BLaER1 treated with 17β-estradiol and CSF1 and Interleukin-3, amounts not matched to agents 10 nM and 100 nM (cell line): Measurements from ENCODE around the gene PTPRB.

Source experiments
- H3K27ac ChIP-seq, 11 experiments: shearing (Covaris generic); formaldehyde crosslinking; 2 replicates each; pipeline ENCODE4 v1.8.1; 2022
- H3K27me3 ChIP-seq, 11 experiments: shearing (Covaris generic); formaldehyde crosslinking; 2 replicates each; pipeline ENCODE4 v1.8.1; 2022
- H3K36me3 ChIP-seq, 11 experiments: shearing (Covaris generic); formaldehyde crosslinking; 2 replicates each; pipeline ENCODE4 v1.8.1; 2022
- H3K4me1 ChIP-seq, 10 experiments: shearing (Covaris generic); formaldehyde crosslinking; 2 replicates each; pipeline ENCODE4 v1.8.1; 2022
- H3K4me2 ChIP-seq, 11 experiments: shearing (Covaris generic); formaldehyde crosslinking; 2 replicates each; pipeline ENCODE4 v1.8.1; 2022
- H3K4me3 ChIP-seq, 10 experiments: shearing (Covaris generic); formaldehyde crosslinking; 2 replicates each; pipeline ENCODE4 v1.8.1; 2022
- H3K9ac ChIP-seq, 11 experiments: shearing (Covaris generic); formaldehyde crosslinking; 2 replicates each; pipeline ENCODE4 v1.8.1; 2022
- H3K9me3 ChIP-seq, 11 experiments: shearing (Covaris generic); formaldehyde crosslinking; replicated peaks in 1 of 11; 2 replicates each; pipeline ENCODE4 v1.8.1; 2022
- H4K20me1 ChIP-seq, 11 experiments: shearing (Covaris generic); formaldehyde crosslinking; 2 replicates each; pipeline ENCODE4 v1.8.1; 2022
- Cebpa-rat ChIP-seq, 11 experiments: shearing (Covaris generic); IDR thresholded peaks; 2 replicates each; pipeline ENCODE4 v1.8.1; 2022

Gene PTPRB

DNA sequence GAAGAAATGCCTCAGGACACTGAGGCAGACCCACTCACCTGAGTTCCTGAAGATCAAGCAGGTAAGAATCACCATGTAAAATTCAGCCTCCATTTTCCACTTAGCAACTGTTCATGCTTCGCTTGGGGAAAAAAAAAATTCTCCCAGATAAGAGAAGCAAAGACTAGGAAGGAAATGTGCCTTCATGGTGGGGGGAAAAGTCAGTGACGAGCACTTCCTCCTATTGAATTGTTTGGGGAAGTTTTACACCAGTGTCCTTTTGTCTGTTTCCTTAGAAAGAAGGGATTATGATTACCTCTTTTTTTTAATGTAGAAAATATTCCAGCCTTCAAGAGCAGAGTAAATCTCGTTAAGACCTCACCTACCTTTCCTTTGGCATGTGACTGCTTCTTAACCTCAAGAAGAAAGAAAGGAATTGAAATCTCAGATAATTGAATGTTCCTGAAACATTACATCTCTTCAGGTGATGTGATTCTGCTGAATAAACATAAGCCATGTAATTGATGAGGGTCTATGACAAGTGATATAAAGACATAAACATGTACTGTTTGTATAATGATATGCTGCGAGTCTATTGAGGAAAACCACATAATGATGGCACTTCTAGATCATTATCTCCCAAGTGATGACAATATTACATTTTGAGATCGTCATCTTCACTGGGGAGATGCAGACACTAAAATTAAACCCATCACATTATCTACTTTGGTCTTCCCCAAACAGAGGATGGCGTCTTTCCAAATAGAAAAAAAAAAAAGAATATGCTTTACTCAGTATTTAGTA lies at the start of gene PTPRB:
Gene PTPRB, minus strand, starts transcription at position 127 of the 783 bp plus-strand sequence. Its CDS starts 34 bp downstream, at position 93.
- no peaks in the 10 kb centered on the region for H3K9me3 ChIP-seq
- no peaks in the 10 kb centered on the region for H3K36me3 ChIP-seq
- no peak within 1 kb of the TSS for H3K4me3 ChIP-seq
- no peaks in the 10 kb centered on the region for H3K27me3 ChIP-seq
- H3K9ac ChIP-seq = no peak within 1 kb of the TSS
- peaks cover 0 to 10% (median 6%) of the 10 kb centered on the region in 10 experiments; a peak in 12 of 20 replicates for H3K4me1 ChIP-seq
- H4K20me1 ChIP-seq = no peaks in the 10 kb centered on the region
- H3K4me2 ChIP-seq = peak within 1 kb of the TSS in 9 of 11 experiments; percentile 2 to 47 (median 23); a peak in 8 of 22 replicates
- TF ChIP-seq Cebpa-rat (IDR thresholded peaks at IDR 0.05) = no peak
- no peak within 1 kb of the TSS for H3K27ac ChIP-seq

DNA sequence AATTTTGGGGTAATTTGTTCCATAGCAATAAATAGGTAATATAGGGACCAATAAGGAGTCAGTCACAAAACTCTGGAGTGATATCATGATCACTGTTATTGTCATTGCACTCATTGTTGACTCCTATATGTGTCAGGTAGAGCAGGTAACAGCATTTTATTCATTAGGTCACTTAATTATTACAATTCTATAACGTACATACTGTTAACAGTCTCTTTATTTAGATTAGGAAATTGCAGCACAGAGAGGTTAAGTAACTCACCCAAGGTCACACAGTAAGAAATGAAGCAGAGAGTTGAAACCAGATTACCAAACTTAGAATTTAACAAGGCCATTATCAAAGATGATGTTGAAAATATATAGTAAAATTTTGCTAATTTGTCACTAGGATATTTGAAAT lies 49.7 kb upstream of the PTPRB start:
- H3K4me2 ChIP-seq = no peak overlapping the region
- no peaks in the 10 kb centered on the region for H3K9me3 ChIP-seq
- H3K36me3 ChIP-seq = no peaks in the 10 kb centered on the region
- H3K4me3 ChIP-seq = no peak overlapping the region
- H3K27ac ChIP-seq = no peak overlapping the region
- no peak overlapping the region for H3K9ac ChIP-seq
- no peaks in the 10 kb centered on the region for H4K20me1 ChIP-seq
- no peaks in the 10 kb centered on the region for H3K27me3 ChIP-seq
- TF ChIP-seq Cebpa-rat (IDR thresholded peaks at IDR 0.05) = no peak
- H3K4me1 ChIP-seq = no peaks in the 10 kb centered on the region

DNA sequence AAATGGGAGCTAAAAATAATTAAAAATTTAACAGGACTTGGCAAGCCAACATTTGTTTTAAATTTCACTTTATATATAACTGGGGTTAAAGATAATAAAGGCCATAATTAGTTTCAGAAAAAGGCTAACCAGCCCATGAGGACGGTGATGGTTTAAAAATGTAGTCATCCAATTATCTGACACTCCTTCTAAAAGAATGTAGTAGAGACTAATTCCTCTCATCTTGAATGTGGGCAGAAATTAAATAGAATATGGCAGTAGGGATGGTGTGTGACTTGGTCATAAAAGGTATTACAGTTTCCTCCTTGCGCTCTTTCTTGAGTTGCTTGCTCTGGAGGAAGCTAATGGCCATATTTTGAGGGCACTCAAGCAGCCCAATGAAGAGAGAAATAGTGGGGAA lies 49.1 kb upstream of the PTPRB start:
- no peak overlapping the region for H3K27ac ChIP-seq
- no peaks in the 10 kb centered on the region for H3K9me3 ChIP-seq
- H3K4me2 ChIP-seq = no peak overlapping the region
- no peaks in the 10 kb centered on the region for H3K36me3 ChIP-seq
- no peak overlapping the region for H3K4me3 ChIP-seq
- no peaks in the 10 kb centered on the region for H3K4me1 ChIP-seq
- no peak for TF ChIP-seq Cebpa-rat (IDR thresholded peaks at IDR 0.05)
- no peak overlapping the region for H3K9ac ChIP-seq
- no peaks in the 10 kb centered on the region for H4K20me1 ChIP-seq
- no peaks in the 10 kb centered on the region for H3K27me3 ChIP-seq

DNA sequence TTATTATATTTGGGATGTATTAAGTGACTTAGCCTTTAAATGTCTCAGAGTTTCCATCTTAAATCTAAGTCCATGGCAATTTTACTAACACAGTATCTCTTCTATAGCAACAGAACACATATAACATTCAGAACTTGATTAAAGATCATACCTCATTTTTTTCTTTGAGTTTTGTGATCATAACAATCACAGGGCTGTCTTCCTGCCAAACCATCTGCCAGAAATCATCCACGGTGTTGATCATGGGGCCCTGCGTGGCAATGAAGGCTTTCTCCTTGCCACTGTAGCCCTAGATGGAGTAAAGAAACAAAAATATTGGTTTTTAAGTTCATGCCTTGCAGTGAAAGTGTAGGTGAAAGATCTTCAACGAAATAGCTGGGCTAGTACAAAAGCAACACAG lies 46.7 kb upstream of the PTPRB start:
- no peak overlapping the region for H3K27ac ChIP-seq
- no peaks in the 10 kb centered on the region for H3K27me3 ChIP-seq
- H3K36me3 ChIP-seq = no peaks in the 10 kb centered on the region
- H3K9ac ChIP-seq = no peak overlapping the region
- H3K9me3 ChIP-seq = no peaks in the 10 kb centered on the region
- TF ChIP-seq Cebpa-rat (IDR thresholded peaks at IDR 0.05) = no peak
- H3K4me1 ChIP-seq = no peaks in the 10 kb centered on the region
- H4K20me1 ChIP-seq = no peaks in the 10 kb centered on the region
- H3K4me3 ChIP-seq = no peak overlapping the region
- H3K4me2 ChIP-seq = no peak overlapping the region

DNA sequence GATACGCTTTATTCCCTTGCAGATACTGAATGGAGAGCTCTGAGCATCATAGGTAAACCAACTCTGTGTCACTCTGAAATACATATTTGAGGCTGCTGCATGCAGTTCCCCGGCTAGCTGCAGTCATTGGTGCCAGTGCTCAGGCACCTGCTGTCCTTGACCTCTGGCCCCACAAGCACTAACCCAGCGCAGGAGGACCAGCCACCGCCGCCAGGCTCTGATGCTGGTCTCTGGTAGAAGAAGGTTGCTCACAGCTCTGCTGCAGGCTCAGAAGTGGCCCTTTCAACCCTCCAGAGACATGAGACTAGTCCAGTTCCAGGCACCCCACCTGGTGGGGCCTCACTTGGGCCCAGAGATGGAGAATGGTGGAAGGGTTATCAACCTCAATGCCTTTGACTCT lies 34.5 kb upstream of the PTPRB start:
- no peaks in the 10 kb centered on the region for H3K27me3 ChIP-seq
- H3K9me3 ChIP-seq = no peaks in the 10 kb centered on the region
- no peaks in the 10 kb centered on the region for H3K4me1 ChIP-seq
- H3K27ac ChIP-seq = no peak overlapping the region
- no peak overlapping the region for H3K9ac ChIP-seq
- H3K4me3 ChIP-seq = no peak overlapping the region
- no peak overlapping the region for H3K4me2 ChIP-seq
- H3K36me3 ChIP-seq = no peaks in the 10 kb centered on the region
- TF ChIP-seq Cebpa-rat (IDR thresholded peaks at IDR 0.05) = no peak
- no peaks in the 10 kb centered on the region for H4K20me1 ChIP-seq

DNA sequence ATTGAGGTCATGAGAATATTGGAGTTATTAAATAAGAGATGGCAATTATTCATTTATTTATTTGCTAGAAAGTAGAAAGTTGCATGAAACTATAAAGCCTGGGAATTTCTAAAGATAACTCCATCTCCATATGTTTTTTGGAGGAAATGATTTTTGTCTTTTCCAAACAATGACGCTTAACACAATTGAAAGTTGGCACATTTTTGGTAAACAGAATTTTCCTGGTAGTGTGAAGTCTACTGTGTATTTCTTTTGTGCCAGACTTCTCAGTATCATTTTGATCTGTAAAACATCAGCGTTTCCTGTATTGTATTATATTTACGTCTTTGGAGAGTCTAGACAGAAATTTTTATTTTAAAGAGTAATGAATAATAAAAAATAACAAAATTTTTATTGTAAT lies 33.7 kb upstream of the PTPRB start:
- H3K27ac ChIP-seq = no peak overlapping the region
- no peak overlapping the region for H3K4me3 ChIP-seq
- H3K36me3 ChIP-seq = no peaks in the 10 kb centered on the region
- H3K9me3 ChIP-seq = no peaks in the 10 kb centered on the region
- no peak overlapping the region for H3K4me2 ChIP-seq
- no peaks in the 10 kb centered on the region for H3K4me1 ChIP-seq
- H3K9ac ChIP-seq = no peak overlapping the region
- H4K20me1 ChIP-seq = no peaks in the 10 kb centered on the region
- no peaks in the 10 kb centered on the region for H3K27me3 ChIP-seq
- TF ChIP-seq Cebpa-rat (IDR thresholded peaks at IDR 0.05) = no peak

DNA sequence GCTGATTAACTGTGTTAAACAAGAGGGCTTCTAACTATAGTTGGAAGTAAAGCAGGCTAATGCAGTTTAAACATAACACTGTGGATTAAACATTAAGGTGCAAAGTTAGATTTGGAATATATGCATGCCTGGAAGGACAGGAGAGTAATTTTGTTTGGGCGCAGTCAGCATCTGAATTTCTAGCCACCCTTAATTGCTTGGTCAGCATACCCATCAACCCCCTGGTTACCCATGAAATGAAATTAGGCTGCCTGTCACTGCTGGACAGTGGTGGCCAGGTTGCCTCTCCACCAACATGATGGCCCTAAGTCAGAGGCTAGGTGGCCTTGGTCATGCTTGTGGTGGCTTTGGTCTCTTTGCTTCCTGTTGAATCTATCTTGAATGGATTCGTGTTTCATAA lies 30.0 kb upstream of the PTPRB start:
- no peaks in the 10 kb centered on the region for H3K9me3 ChIP-seq
- H3K4me1 ChIP-seq = no peaks in the 10 kb centered on the region; a peak in 1 of 20 replicates
- H3K27ac ChIP-seq = no peak overlapping the region
- no peak overlapping the region for H3K9ac ChIP-seq
- H4K20me1 ChIP-seq = no peaks in the 10 kb centered on the region
- TF ChIP-seq Cebpa-rat (IDR thresholded peaks at IDR 0.05) = no peak
- H3K4me3 ChIP-seq = no peak overlapping the region
- H3K4me2 ChIP-seq = no peak overlapping the region
- H3K27me3 ChIP-seq = no peaks in the 10 kb centered on the region
- H3K36me3 ChIP-seq = no peaks in the 10 kb centered on the region

DNA sequence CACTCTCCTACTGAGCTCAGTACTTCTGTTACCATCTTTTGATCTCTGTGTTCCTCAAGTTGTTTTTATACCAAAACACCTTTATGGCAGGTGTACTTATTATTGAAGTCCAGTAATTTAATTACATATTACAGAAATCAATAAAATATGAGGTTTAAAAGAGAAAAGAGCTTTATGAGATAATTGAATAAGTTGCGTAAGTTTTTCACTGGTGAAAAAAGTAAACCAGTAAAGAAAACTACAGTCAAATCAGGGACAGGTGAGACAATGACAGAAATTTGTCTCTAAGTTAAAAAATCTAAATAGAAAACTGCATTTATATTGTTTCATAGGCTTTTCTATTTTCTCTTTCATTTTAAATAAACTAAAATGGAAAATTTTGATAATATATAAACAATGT lies 29.1 kb upstream of the PTPRB start:
- H3K27ac ChIP-seq = no peak overlapping the region
- H4K20me1 ChIP-seq = no peaks in the 10 kb centered on the region
- H3K9ac ChIP-seq = no peak overlapping the region
- no peaks in the 10 kb centered on the region for H3K9me3 ChIP-seq
- H3K4me2 ChIP-seq = no peak overlapping the region
- H3K4me3 ChIP-seq = no peak overlapping the region
- H3K4me1 ChIP-seq = peaks cover 0 to 7% (median 0%) of the 10 kb centered on the region in 10 experiments; a peak in 2 of 20 replicates
- H3K36me3 ChIP-seq = no peaks in the 10 kb centered on the region
- no peaks in the 10 kb centered on the region for H3K27me3 ChIP-seq
- no peak for TF ChIP-seq Cebpa-rat (IDR thresholded peaks at IDR 0.05)

DNA sequence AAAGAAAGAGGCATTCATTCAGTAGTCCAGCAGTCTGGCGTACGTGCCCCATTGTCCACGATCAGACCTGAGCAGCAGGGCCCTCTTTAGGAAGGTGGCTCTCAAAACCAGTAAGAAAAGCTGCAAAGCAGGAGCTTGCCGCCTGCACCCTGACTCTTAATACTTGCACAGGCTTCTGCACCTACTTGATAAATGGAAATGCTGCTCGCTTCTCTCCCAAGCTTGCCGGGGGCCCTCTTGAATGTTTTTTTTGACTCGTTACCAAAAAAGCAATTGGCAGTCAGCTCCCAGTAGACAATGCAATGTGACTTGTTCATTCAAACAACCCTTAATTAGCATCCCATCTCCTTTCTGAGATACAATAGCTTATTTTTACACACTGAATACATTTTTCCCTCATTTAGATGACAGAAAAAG lies 27.2 kb upstream of the PTPRB start:
- H3K27ac ChIP-seq = no peak overlapping the region
- no peaks in the 10 kb centered on the region for H3K36me3 ChIP-seq
- H3K4me1 ChIP-seq = peaks cover 0 to 20% (median 2%) of the 10 kb centered on the region in 10 experiments; a peak in 9 of 20 replicates
- H3K27me3 ChIP-seq = no peaks in the 10 kb centered on the region
- TF ChIP-seq Cebpa-rat (IDR thresholded peaks at IDR 0.05) = no peak
- H4K20me1 ChIP-seq = no peaks in the 10 kb centered on the region
- no peaks in the 10 kb centered on the region for H3K9me3 ChIP-seq
- no peak overlapping the region for H3K4me2 ChIP-seq
- no peak overlapping the region for H3K4me3 ChIP-seq
- H3K9ac ChIP-seq = no peak overlapping the region

DNA sequence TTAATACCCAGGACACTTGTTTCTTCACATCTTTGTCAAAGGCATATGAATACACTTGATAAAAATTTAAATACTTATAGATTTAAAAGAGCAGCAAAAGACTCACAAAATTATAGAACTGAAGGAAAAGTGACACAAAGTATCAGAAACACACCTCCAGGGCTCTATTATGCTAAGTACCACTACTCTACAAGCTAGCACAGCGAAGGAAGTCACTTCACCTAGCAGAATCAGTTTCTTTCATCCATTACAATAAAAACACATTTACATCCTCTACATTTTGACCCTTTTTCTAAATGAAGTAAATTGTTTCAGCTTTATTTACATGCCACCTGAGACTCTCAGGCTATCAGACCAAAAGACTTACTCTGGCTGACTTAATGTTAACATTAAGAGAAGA lies 26.6 kb upstream of the PTPRB start:
- no peaks in the 10 kb centered on the region for H4K20me1 ChIP-seq
- H3K4me2 ChIP-seq = no peak overlapping the region
- H3K36me3 ChIP-seq = no peaks in the 10 kb centered on the region
- H3K9me3 ChIP-seq = no peaks in the 10 kb centered on the region
- no peak overlapping the region for H3K4me3 ChIP-seq
- H3K27ac ChIP-seq = no peak overlapping the region
- H3K9ac ChIP-seq = no peak overlapping the region
- no peaks in the 10 kb centered on the region for H3K27me3 ChIP-seq
- no peak for TF ChIP-seq Cebpa-rat (IDR thresholded peaks at IDR 0.05)
- peaks cover 0 to 20% (median 2%) of the 10 kb centered on the region in 10 experiments; a peak in 9 of 20 replicates for H3K4me1 ChIP-seq
